Endothelial cell of umbilical vein (primary cell): ENCODE data around the gene CTU1. TPM values are rescaled to one million over a fixed set of nuclear protein-coding genes. Genes with fewer than 3 reads are reported as not detected.

Experiments
- Bru-seq: library from RNA; stranded (reverse); fragments of 400-500 nt; gene quantifications from one replicate; lab custom pipeline; 2021; lab: Mats Ljungman, UMichigan
- BruChase-seq, 2 experiments: library from RNA; stranded (reverse); fragments of 400-500 nt; gene quantifications; one replicate each; lab custom pipeline; 2021; lab: Mats Ljungman, UMichigan
- BruUV-seq: library from RNA; stranded (reverse); fragments of 400-500 nt; replicated peaks from 2 replicates; lab custom pipeline; 2021; lab: Mats Ljungman, UMichigan
- CTCF ChIA-PET: fragments of 300-600, 350-600 bp; sonication (Branson Sonifier 250); formaldehyde crosslinking; loops from one replicate; lab custom pipeline; 2021; ENCODE audit warnings: antibody characterized with exemption, inconsistent platforms; lab: Charles Lee
- POLR2A ChIA-PET: fragments of 300-600, 350-600 bp; sonication (Branson Sonifier 250); formaldehyde crosslinking; loops from one replicate; lab custom pipeline; 2021; ENCODE audit warnings: antibody characterized with exemption, inconsistent platforms; lab: Charles Lee
- DNase-seq: peaks from one replicate; pipeline ENCODE4 v3.0.0-alpha.2; 2011; ENCODE audit warnings: low read depth, low spot score
- FAIRE-seq: peaks from 2 replicates; lab custom pipeline; 2011; peaks lifted over from hg19 to GRCh38; lab: Jason Lieb, UNC
- H2AFZ ChIP-seq: 2 replicates; pipeline ENCODE4 v1.6.0; 2012; ENCODE audit warnings: low read depth, low read length, control low read depth, inconsistent platforms
- H3K27ac ChIP-seq: 2 replicates; pipeline ENCODE4 v1.5.1; 2011; ENCODE audit warnings: low read depth, mild to moderate bottlenecking, control low read depth, low read length, moderate library complexity; ENCODE audit not compliant: insufficient read depth
- H3K27me3 ChIP-seq, 2 experiments: 2 replicates each; pipeline versions ENCODE4 v1.6.0 to v1.6.1; 2011; ENCODE audit warnings: low read length in 2 of 2, mixed read lengths in 1 of 2; ENCODE audit not compliant: control insufficient read depth in 2 of 2, insufficient read depth in 2 of 2
- H3K36me3 ChIP-seq, 2 experiments: 2 replicates in 1 of 2; 3 replicates in 1 of 2; pipeline ENCODE4 v1.5.1; 2011; ENCODE audit warnings: low read length in 2 of 2, mild to moderate bottlenecking in 1 of 2, moderate library complexity in 1 of 2; ENCODE audit not compliant: control insufficient read depth in 2 of 2, insufficient read depth in 2 of 2; ENCODE audit errors: extremely low read depth in 1 of 2
- H3K4me1 ChIP-seq: 3 replicates; pipeline ENCODE4 v1.5.1; 2011; ENCODE audit warnings: mild to moderate bottlenecking, low read length; ENCODE audit not compliant: control insufficient read depth, insufficient read depth; ENCODE audit errors: extremely low read depth
- H3K4me2 ChIP-seq: 2 replicates; pipeline ENCODE4 v1.6.1; 2011; ENCODE audit warnings: low read length, control low read depth, mixed read lengths; ENCODE audit not compliant: insufficient read depth
- H3K4me3 ChIP-seq, 3 experiments: fragments of 200-600 bp in 1 of 3; sonication (generic), shearing (Covaris generic) in 1 of 3; replicated peaks in 1 of 3; 2 replicates each; pipeline ENCODE4 v1.5.1; 2011 to 2016; ENCODE audit warnings: control low read depth in 3 of 3, low read length in 3 of 3, mild to moderate bottlenecking in 2 of 3, inconsistent platforms in 1 of 3, low read depth in 1 of 3, moderate library complexity in 1 of 3; ENCODE audit not compliant: insufficient read depth in 1 of 3
- H3K79me2 ChIP-seq: 2 replicates; pipeline ENCODE4 v1.6.0; 2012; ENCODE audit warnings: low read length, inconsistent platforms; ENCODE audit not compliant: control insufficient read depth, insufficient read depth
- H3K9ac ChIP-seq: replicated peaks from 2 replicates; pipeline ENCODE3; 2011; ENCODE audit warnings: low read length, control low read depth; ENCODE audit not compliant: insufficient read depth; ENCODE audit errors: extremely low read depth
- H3K9me1 ChIP-seq: replicated peaks from 3 replicates; pipeline ENCODE4 v1.6.0; 2011; ENCODE audit warnings: mild to moderate bottlenecking, low read length; ENCODE audit not compliant: control insufficient read depth, insufficient read depth; ENCODE audit errors: extremely low read depth
- H3K9me3 ChIP-seq: replicated peaks from 2 replicates; pipeline ENCODE4 v1.5.1; 2012; ENCODE audit warnings: low read length, inconsistent platforms; ENCODE audit not compliant: control insufficient read depth, insufficient read depth
- H4K20me1 ChIP-seq: replicated peaks from 2 replicates; pipeline ENCODE3; 2011; ENCODE audit warnings: mild to moderate bottlenecking, low read length; ENCODE audit not compliant: control insufficient read depth, insufficient read depth; ENCODE audit errors: extremely low read depth
- CTCF ChIP-seq, 2 donors: IDR thresholded peaks; 1 replicate in 1 of 2; 2 replicates in 1 of 2; pipeline ENCODE4 v1.5.1; 2011; ENCODE audit warnings: low read length in 2 of 2, mild to moderate bottlenecking in 2 of 2, moderate library complexity in 2 of 2, control low read depth in 1 of 2, inconsistent platforms in 1 of 2, low read depth in 1 of 2; ENCODE audit not compliant: insufficient read depth in 1 of 2; ENCODE audit errors: extremely low read depth in 1 of 2
- EZH2 ChIP-seq: IDR thresholded peaks from 2 replicates; pipeline ENCODE4 v1.6.1; 2012; ENCODE audit warnings: borderline replicate concordance, low read depth, mild to moderate bottlenecking, moderate library complexity, low read length, inconsistent platforms; ENCODE audit not compliant: severe bottlenecking
- FOS ChIP-seq: IDR thresholded peaks from 2 replicates; pipeline ENCODE4 v1.6.1; 2011; ENCODE audit warnings: mild to moderate bottlenecking, low read length, moderate library complexity, borderline replicate concordance; ENCODE audit not compliant: insufficient read depth
- GATA2 ChIP-seq: IDR thresholded peaks from 2 replicates; pipeline ENCODE4 v1.7.0; 2011; ENCODE audit warnings: low read depth, mild to moderate bottlenecking, moderate library complexity, mixed read lengths, low read length; ENCODE audit not compliant: insufficient read length, insufficient read depth
- JUN ChIP-seq: IDR thresholded peaks from 2 replicates; pipeline ENCODE4 v1.6.1; 2011; ENCODE audit warnings: borderline replicate concordance, low read depth; ENCODE audit not compliant: insufficient read length, insufficient read depth
- MAX ChIP-seq: IDR thresholded peaks from 2 replicates; pipeline ENCODE4 v1.6.1; 2011; ENCODE audit not compliant: insufficient read depth, insufficient read length
- MYC ChIP-seq: IDR thresholded peaks from one replicate; pipeline ENCODE4 v1.6.1; 2011; ENCODE audit warnings: mild to moderate bottlenecking, low read depth, low read length
- POLR2A ChIP-seq: IDR thresholded peaks from 2 replicates; pipeline ENCODE4 v1.6.1; 2012; ENCODE audit warnings: low read depth, mild to moderate bottlenecking, control low read depth, low read length
- POLR2AphosphoS5 ChIP-seq: IDR thresholded peaks from 2 replicates; pipeline ENCODE4 v1.6.1; 2012; ENCODE audit warnings: low read depth, mild to moderate bottlenecking, control low read depth, low read length, moderate library complexity; ENCODE audit not compliant: insufficient read depth
- dilution Hi-C: fragments of 300-500 bp; cut with MboI; formaldehyde crosslinking; loops from one replicate; pipeline ENCODE4 v1.15.0; 2019; ENCODE audit warnings: low sequenced_read_pairs; ENCODE audit not compliant: extremely low pct_ligation_motif_present
- intact Hi-C: fragments of 100-400 bp; cut with micrococcal nuclease; formaldehyde crosslinking; loops from one replicate; pipeline ENCODE4 v1.10.0; 2022
- long read RNA-seq: library from polyadenylated mRNA; stranded (forward); transcript quantifications from one replicate; pipeline ENCODE4 v2.0.0, GENCODE V29; 2021
- polyA minus RNA-seq, 3 experiments: library from RNA; depleted of rRNA, polyadenylated mRNA; stranded (reverse); fragments of >200 nt; gene quantifications; 1 replicate in 1 of 3; 2 replicates in 2 of 3; pipeline ENCODE4 v1.2.3, GENCODE V29; 2011
- polyA plus RNA-seq, 4 experiments: library from polyadenylated mRNA; depleted of rRNA in 3 of 4; stranded (reverse) in 3 of 4; unstranded in 1 of 4; fragments of >200 nt; gene quantifications; 2 replicates each; pipeline versions ENCODE4 v1.2.1 to v1.2.3, GENCODE V29; 2011 to 2012; ENCODE audit warnings: missing spikeins in 1 of 4
- total RNA-seq: library from RNA; stranded (reverse); gene quantifications from 2 replicates; pipeline ENCODE4 v1.2.3, GENCODE V29; 2021

CTU1 gene
- total RNA-seq: 8.2 and 8.7 TPM in 2 replicates
- polyA plus RNA-seq: 6.1 and 7.0 TPM in 2 replicates
- polyA plus RNA-seq (2011; cell fraction: cytosol; rRNA removed): 2.3 and 3.7 TPM in 2 replicates
- polyA plus RNA-seq (2011; cell fraction: nucleus; rRNA removed): 3.4 and 3.9 TPM in 2 replicates
- polyA plus RNA-seq (2012): 2.4 and 5.3 TPM in 2 replicates
- polyA minus RNA-seq: 1.6 and 3.0 TPM in 2 replicates
- 10.1 TPM for polyA minus RNA-seq (2011; cell fraction: cytosol; rRNA and poly(A)+ RNA removed)
- 1.5 and 2.6 TPM in 2 replicates for polyA minus RNA-seq (2011; cell fraction: nucleus; rRNA and poly(A)+ RNA removed)
- Bru-seq, nascent RNA: percentile 60 among the genes with signal in this experiment
- BruChase-seq, experiment 1, labeled RNA remaining after a 6-hour chase: percentile 55 among the genes with signal in this experiment
- BruChase-seq, experiment 2, labeled RNA remaining after a 2-hour chase: percentile 56 among the genes with signal in this experiment
- long read RNA-seq, transcript CTU1-201 (3 exons, 2,087 nt): major isoform, 76 of 79 reads
- long read RNA-seq, partial matches to known transcripts: 0 of 79 reads
- long read RNA-seq, other reads (novel, unspliced or antisense): 3 of 79 reads

GRCh38 chr19:51108066-51108804 is at the start of gene CTU1:
Gene CTU1, minus strand, starts transcription at chr19:51108409. Its CDS starts 3,840 bp downstream, at chr19:51104569.
- no peaks in the 10 kb centered on the region for H4K20me1 ChIP-seq
- peak within 1 kb of the TSS; percentile 56 to 65 (median 64) for H3K4me3 ChIP-seq
- peak within 1 kb of the TSS; percentile 68 for H3K9ac ChIP-seq
- no peaks in the 10 kb centered on the region for H3K9me1 ChIP-seq
- intact Hi-C loops: loop anchor here (1.0 to 5.0 kb wide), 6 partner anchors 11 to 597 kb away; partner anchors contain the start of genes ETFB and JOSD2
- TF ChIP-seq GATA2 (no peak), FOS (peak; percentile 7), POLR2A (peak; percentile 89), MYC (peak; percentile 97), POLR2AphosphoS5 (peak; percentile 89), JUN (no peak), MAX (peak; percentile 68), CTCF (IDR thresholded peaks at IDR 0.05; ENCODE audit: extremely low read depth in 1 of 2, insufficient read depth in 1 of 2, low read depth in 1 of 2, low read length in 2 of 2) (no peak), EZH2 (no peak)
- no peaks in the 10 kb centered on the region for H3K36me3 ChIP-seq
- H3K79me2 ChIP-seq: peaks cover 34% of the 10 kb centered on the region
- dilution Hi-C loops: no loop called here
- H3K4me1 ChIP-seq: peaks cover 11% of the 10 kb centered on the region
- H3K9me3 ChIP-seq: no peaks in the 10 kb centered on the region
- ChIA-PET CTCF (interaction anchor here (0.9 to 1.4 kb wide), 2 partner anchors 12 to 87 kb away, joined by 4 to 5 read pairs; no protein-coding TSS in a partner anchor), POLR2A (no interaction called here)
- DNase-seq (peak; percentile 99), FAIRE-seq (peak; percentile 99)
- H2AFZ ChIP-seq: peak within 1 kb of the TSS; percentile 80
- H3K4me2 ChIP-seq: peak within 1 kb of the TSS; percentile 81
- BruUV-seq: no TSS peak
- H3K27ac ChIP-seq: peak within 1 kb of the TSS; percentile 51
- H3K27me3 ChIP-seq: peaks cover 0 to 9% of the 10 kb centered on the region in 2 experiments
